Heart left ventricle (tissue), 16 donors: Measurements from ENCODE around the gene FMO1. TPM values are rescaled to one million over a fixed set of nuclear protein-coding genes. Genes with fewer than 3 reads are reported as not detected.

Experiments used
- ATAC-seq, 4 donors: fragments of 200-7000 bp; cut with Tn5 transposase; one replicate each; pipeline ENCODE4 v1.9.1; 2020 to 2022; ENCODE audit warnings: moderate library complexity in 4 of 4, mild to moderate bottlenecking in 3 of 4, moderate number of reproducible peaks in 1 of 4
- DNase-seq, 5 donors: peaks; one replicate each; pipeline ENCODE4 v3.0.0-alpha.2; 2020
- H3K27ac ChIP-seq, 12 donors: fragments of 200-600 bp; sonication (generic) in 4 of 12; one replicate each; pipeline versions ENCODE4 v1.5.0 to v1.8.0; 2016 to 2022; ENCODE audit warnings: mild to moderate bottlenecking in 2 of 12
- H3K27me3 ChIP-seq, 9 donors: fragments of 200-600 bp; sonication (generic) in 2 of 9; one replicate each; pipeline versions ENCODE4 v1.5.1 to v1.8.0; 2016 to 2022; ENCODE audit warnings: mild to moderate bottlenecking in 3 of 9
- H3K36me3 ChIP-seq, 9 donors: fragments of 200-600 bp; sonication (generic) in 2 of 9; one replicate each; pipeline versions ENCODE4 v1.5.0 to v1.8.0; 2018 to 2022; ENCODE audit warnings: mild to moderate bottlenecking in 2 of 9
- H3K4me1 ChIP-seq, 12 donors: fragments of 200-600 bp; sonication (generic) in 4 of 12; one replicate each; pipeline versions ENCODE4 v1.5.0 to v1.8.0; 2016 to 2022; ENCODE audit warnings: mild to moderate bottlenecking in 3 of 12
- H3K4me3 ChIP-seq, 12 donors: fragments of 200-600 bp; sonication (generic) in 4 of 12; one replicate each; pipeline versions ENCODE4 v1.5.0 to v1.8.0; 2017 to 2022; ENCODE audit warnings: mild to moderate bottlenecking in 9 of 12, moderate library complexity in 4 of 12
- H3K9me3 ChIP-seq, 12 donors: fragments of 200-600 bp; sonication (generic) in 4 of 12; one replicate each; pipeline versions ENCODE4 v1.5.0 to v1.8.0; 2016 to 2022; ENCODE audit warnings: mild to moderate bottlenecking in 1 of 12
- POLR2A ChIP-seq, 2 donors: fragments of 450-650 bp; IDR thresholded peaks; one replicate each; pipeline ENCODE4 v1.6.1; 2017; ENCODE audit warnings: antibody characterized with exemption in 2 of 2, mild to moderate bottlenecking in 2 of 2, moderate library complexity in 2 of 2
- WGBS, 4 donors: extraction: QIAGEN DNeasy Blood & Tissue Kit in 2 of 4; methylation state at CpG; one replicate each; pipeline versions ENCODE4 v1.1.5 to v1.1.7; 2013 to 2018; 5-methylcytosine and 5-hydroxymethylcytosine counted together
- intact Hi-C, 10 donors: fragments of 100-400 bp; cut with DNase I; formaldehyde crosslinking; loops; one replicate each; pipeline versions ENCODE4 v1.11.1 to v1.14.2; 2022
- polyA plus RNA-seq, 2 donors: library from polyadenylated mRNA; stranded (reverse); fragments of 200-250 nt; gene quantifications; one replicate each; pipeline ENCODE4 v1.2.3, GENCODE V29; 2013
- total RNA-seq, 9 donors: library from RNA; depleted of rRNA in 2 of 9; stranded (reverse); fragments of >200 nt in 2 of 9; fragmentation: NEBNext Ultra II Directional in 3 of 9; extraction: Animal tissue kit (Norgen Biotek cat#: 25700) in 3 of 9; gene quantifications; one replicate each; pipeline versions ENCODE4 v1.1.0 to v1.2.4, GENCODE V29; 2016 to 2023
- TF ChIP-seq, protein P1 (sequence below), 12 donors: fragments of 200-600 bp; sonication (generic) in 4 of 12; IDR thresholded peaks; one replicate each; pipeline versions ENCODE4 v1.5.0 to v1.8.0; 2018 to 2022; ENCODE audit warnings: antibody characterized with exemption in 12 of 12, mild to moderate bottlenecking in 5 of 12
- donor health status: ischemic (EF 13 %, LVEDD 7.1; RV severe dilation, severe dysfunction).
- donor health status: healthy with polysubstance abuse.
- donor health status: DM: no; HTN: yes; CAD: no.
- donor health status: DM: no; HTN: no; CAD: no.
- donor health status: ischemic (EF 25% LVEDD 6.9; RV normal size, moderate dysfunction).
- donor health status: ischemic (EF 25% LVEDD 5.7; RV mildly dilated, moderate dysfunction).
- donor health status: healthy.
- donor health status: DM: yes; HTN: yes; CAD: no.
- donor health status: ischemic (EF 35%, LVEDD 5.7; RV mildly dilated, moderate dysfunction).
- donor health status: nonischemic (EF 11% LVEDD 7.7; RV severe dilation, severe dysfunction).
- donor health status: DM: yes; HTN: yes; CAD: no.
- donor health status: PGD.
- donor health status: ischemic (EF 29% LVEDD 5.4; RV normal size, mild dysfunction).
- donor health status: nonischemic (EF 23%, LVEDD 6.1; RV moderate dilation, normal function).

FMO1 gene
- total and polyA plus RNA-seq, 11 donors, result 0.15 to 7.0 (median 0.58) TPM; not detected in 2

DNA sequence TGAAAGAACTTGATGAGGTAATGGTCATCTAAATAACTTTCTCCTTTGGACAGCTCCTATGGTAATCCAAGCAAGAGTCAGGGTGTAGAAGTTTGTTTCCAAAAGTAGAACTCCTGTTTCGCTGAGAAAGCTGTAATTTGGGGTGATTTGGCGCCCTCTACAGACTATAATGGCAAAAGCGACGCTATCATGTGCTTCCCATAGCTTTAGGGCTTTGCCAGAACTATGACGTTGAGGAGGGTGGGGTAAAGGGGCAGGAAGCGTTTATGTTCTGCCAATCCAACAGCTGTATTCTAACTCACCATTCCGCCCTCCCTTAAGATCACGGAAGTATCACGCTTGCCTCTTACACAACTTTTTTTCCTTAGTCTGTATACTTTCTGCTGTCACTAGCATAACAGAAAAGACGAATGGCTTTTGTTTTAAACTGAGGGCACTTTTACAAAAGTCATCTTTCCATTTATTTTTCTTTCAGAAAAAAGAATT is 65.6 kb downstream of the FMO1 start, which contains the start of gene FMO4:
TSS of gene FMO4 (plus strand) at position 349 of the 486 bp plus-strand sequence. CDS start 5,643 bp downstream, outside the sequence.
- ATAC-seq (peak; percentile 100), DNase-seq (peak in 4 of 5 donors; percentile 90 to 97 (median 93))
- peak within 1 kb of the TSS in 11 of 12 donors; percentile 29 to 59 (median 45) for H3K4me3 ChIP-seq
- intact Hi-C loops, result loop anchor here (1.0 to 10.0 kb wide), 11 partner anchors 67 to 349 kb away; partner anchors contain the start of gene FMO1 (in 3 of the 10)
- no peaks in the 10 kb centered on the region for H3K27me3 ChIP-seq
- TF ChIP-seq, protein P1, sequence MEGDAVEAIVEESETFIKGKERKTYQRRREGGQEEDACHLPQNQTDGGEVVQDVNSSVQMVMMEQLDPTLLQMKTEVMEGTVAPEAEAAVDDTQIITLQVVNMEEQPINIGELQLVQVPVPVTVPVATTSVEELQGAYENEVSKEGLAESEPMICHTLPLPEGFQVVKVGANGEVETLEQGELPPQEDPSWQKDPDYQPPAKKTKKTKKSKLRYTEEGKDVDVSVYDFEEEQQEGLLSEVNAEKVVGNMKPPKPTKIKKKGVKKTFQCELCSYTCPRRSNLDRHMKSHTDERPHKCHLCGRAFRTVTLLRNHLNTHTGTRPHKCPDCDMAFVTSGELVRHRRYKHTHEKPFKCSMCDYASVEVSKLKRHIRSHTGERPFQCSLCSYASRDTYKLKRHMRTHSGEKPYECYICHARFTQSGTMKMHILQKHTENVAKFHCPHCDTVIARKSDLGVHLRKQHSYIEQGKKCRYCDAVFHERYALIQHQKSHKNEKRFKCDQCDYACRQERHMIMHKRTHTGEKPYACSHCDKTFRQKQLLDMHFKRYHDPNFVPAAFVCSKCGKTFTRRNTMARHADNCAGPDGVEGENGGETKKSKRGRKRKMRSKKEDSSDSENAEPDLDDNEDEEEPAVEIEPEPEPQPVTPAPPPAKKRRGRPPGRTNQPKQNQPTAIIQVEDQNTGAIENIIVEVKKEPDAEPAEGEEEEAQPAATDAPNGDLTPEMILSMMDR (IDR thresholded peaks at IDR 0.05), result peak; percentile 68 to 93 (median 85)
- peak in 1 of 2 donors; percentile 24 for TF ChIP-seq POLR2A (IDR thresholded peaks at IDR 0.05)
- peaks cover 0 to 8% (median 2%) of the 10 kb centered on the region in 12 donors for H3K9me3 ChIP-seq
- peaks cover 0 to 16% (median 4%) of the 10 kb centered on the region in 9 donors for H3K36me3 ChIP-seq
- H3K4me1 ChIP-seq, result peaks cover 0 to 25% (median 7%) of the 10 kb centered on the region in 12 donors
- 0 to 1% (median 0%) methylated on average over 10 of the region's 10 CpGs for WGBS, 4 donors
- peak within 1 kb of the TSS in 11 of 12 donors; percentile 38 to 83 (median 65) for H3K27ac ChIP-seq

GRCh38 chr1:171329251-171329650 is 81.0 kb downstream of the FMO1 start:
- peaks cover 0 to 11% (median 0%) of the 10 kb centered on the region in 9 donors for H3K36me3 ChIP-seq
- H3K4me1 ChIP-seq, result no peaks in the 10 kb centered on the region
- intact Hi-C loops, result no loop called here
- H3K27me3 ChIP-seq, result no peaks in the 10 kb centered on the region
- no peak overlapping the region for H3K27ac ChIP-seq
- no peak for DNase-seq
- no peak overlapping the region for H3K4me3 ChIP-seq
- H3K9me3 ChIP-seq, result no peaks in the 10 kb centered on the region
- ATAC-seq, result no peak
- WGBS, 4 donors, result 94 to 97% (median 95%) methylated on average over 7 of the region's 7 CpGs
- TF ChIP-seq, protein P1 (IDR thresholded peaks at IDR 0.05), result no peak
- TF ChIP-seq POLR2A (IDR thresholded peaks at IDR 0.05), result no peak

- Histone ChIP-seq H3K27me3 (no peaks in the 10 kb centered on the region), H3K9me3 (no peaks in the 10 kb centered on the region), H3K4me3 (no peak overlapping the region), H3K4me1 (no peaks in the 10 kb centered on the region), H3K36me3 (peaks cover 0 to 18% (median 3%) of the 10 kb centered on the region in 9 donors), H3K27ac (no peak overlapping the region)
- TF ChIP-seq POLR2A (IDR thresholded peaks at IDR 0.05), result no peak
- TF ChIP-seq, protein P1 (IDR thresholded peaks at IDR 0.05), result no peak
- ATAC-seq, result no peak
- DNase-seq, result no peak
- 61 to 85% (median 81%) methylated on average over 1 of the region's 1 CpG for WGBS, 4 donors
- intact Hi-C loops, result no loop called here
Observed at GRCh38 chr1:171334024-171334640, 85.8 kb downstream of the FMO1 start.

Other genes with a start within 250 kb of the FMO1 start
- gene FMO3, start 157.6 kb upstream of the FMO1 start, total RNA-seq, result 1 to 10 TPM in 7 of 9 donors, under 1 TPM in 2; 0.75 to 2.7 (median 1.6) TPM
- gene FMO3, start 157.6 kb upstream of the FMO1 start, polyA plus RNA-seq, result 1 to 10 TPM in 1 of 2 donors, under 1 TPM in 1; 0.58 to 1.4 TPM
- 10 to 100 TPM; 17.8 to 65.6 (median 31.3) TPM for gene FMO2, start 63.2 kb upstream of the FMO1 start, total RNA-seq
- 10 to 100 TPM in 1 of 2 donors, 1 to 10 TPM in 1; 7.5 to 24.4 TPM for gene FMO2, start 63.2 kb upstream of the FMO1 start, polyA plus RNA-seq
- 10 to 100 TPM in 1 of 9 donors, 1 to 10 TPM in 8; 2.7 to 10.1 (median 5.9) TPM for gene FMO4, start 65.7 kb downstream of the FMO1 start, total RNA-seq
- 1 to 10 TPM; 1.9 to 4.9 TPM for gene FMO4, start 65.7 kb downstream of the FMO1 start, polyA plus RNA-seq
- 100 to 1,000 TPM in 1 of 9 donors, 10 to 100 TPM in 8; 41.6 to 107 (median 62.5) TPM for gene PRRC2C, start 237.0 kb downstream of the FMO1 start, total RNA-seq
- 10 to 100 TPM; 21.1 to 25.1 TPM for gene PRRC2C, start 237.0 kb downstream of the FMO1 start, polyA plus RNA-seq